ENCODE data around the gene VASH1. TPM values are rescaled to one million over a fixed set of nuclear protein-coding genes. Genes with fewer than 3 reads are reported as not detected.

VASH1 gene
- total RNA-seq, 2 donors from 2014 or later, result 2.9 to 3.6 TPM

- H3K9me3 ChIP-seq, result no peaks in the 10 kb centered on the region
- TF ChIP-seq CTCF (IDR thresholded peaks at IDR 0.05), result no peak
- peak overlapping the region; percentile 71 for H3K27ac ChIP-seq
- H3K4me3 ChIP-seq, result peak overlapping the region; percentile 74
- H3K9ac ChIP-seq (ENCODE audit: low read depth in 2 of 2, low read length in 2 of 2), result peak overlapping the region; percentile 52 to 85
- intact Hi-C loops (cut with DNase I), result no loop called here
- H3K36me3 ChIP-seq, result no peaks in the 10 kb centered on the region
- DNase-seq, result no peak
- no peaks in the 10 kb centered on the region for H3K4me1 ChIP-seq
- no peaks in the 10 kb centered on the region for H3K27me3 ChIP-seq
These were observed 50.3 kb downstream of the VASH1 start for GRCh38 chr14:76811561-76811960.

GRCh38 chr14:76812093-76812421, 50.8 kb downstream of the VASH1 start:
- Histone ChIP-seq H3K27me3 (no peaks in the 10 kb centered on the region), H3K4me1 (no peaks in the 10 kb centered on the region), H3K9ac (ENCODE audit: low read depth in 2 of 2, low read length in 2 of 2) (peak overlapping the region; percentile 84 to 85), H3K27ac (peak overlapping the region; percentile 71), H3K9me3 (no peaks in the 10 kb centered on the region), H3K4me3 (peak overlapping the region; percentile 74), H3K36me3 (no peaks in the 10 kb centered on the region)
- no peak for TF ChIP-seq CTCF (IDR thresholded peaks at IDR 0.05)
- intact Hi-C loops (cut with DNase I), result no loop called here
- peak; percentile 53 for DNase-seq

- Histone ChIP-seq H3K36me3 (no peaks in the 10 kb centered on the region), H3K27me3 (no peaks in the 10 kb centered on the region), H3K9ac (ENCODE audit: low read depth in 2 of 2, low read length in 2 of 2) (peak within 1 kb of the TSS; percentile 84 to 85), H3K9me3 (no peaks in the 10 kb centered on the region), H3K4me1 (no peaks in the 10 kb centered on the region), H3K4me3 (peak within 1 kb of the TSS; percentile 74), H3K27ac (peak within 1 kb of the TSS; percentile 71)
- peak; percentile 95 for DNase-seq
- intact Hi-C loops (cut with DNase I), result no loop called here
- TF ChIP-seq CTCF (IDR thresholded peaks at IDR 0.05), result no peak
These were observed 51.4 kb downstream of the VASH1 start, which contains the start of gene ANGEL1 for GRCh38 chr14:76812422-76813383. TSS of gene ANGEL1 (minus strand) at chr14:76812882. CDS start at chr14:76812827, 55 bp downstream.

- H3K27me3 ChIP-seq, result no peaks in the 10 kb centered on the region
- H3K36me3 ChIP-seq, result no peaks in the 10 kb centered on the region
- no peak overlapping the region for H3K9ac ChIP-seq (ENCODE audit: low read depth in 2 of 2, low read length in 2 of 2)
- H3K4me3 ChIP-seq, result no peak overlapping the region
- no peaks in the 10 kb centered on the region for H3K9me3 ChIP-seq
- H3K4me1 ChIP-seq, result no peaks in the 10 kb centered on the region
- no peak overlapping the region for H3K27ac ChIP-seq
- no peak for TF ChIP-seq CTCF (IDR thresholded peaks at IDR 0.05)
- intact Hi-C loops (cut with DNase I), result no loop called here
- DNase-seq, result no peak
These were observed 53.7 kb downstream of the VASH1 start for GRCh38 chr14:76814726-76815645.

- H3K4me3 ChIP-seq, result no peak overlapping the region
- H3K9me3 ChIP-seq, result no peaks in the 10 kb centered on the region
- H3K36me3 ChIP-seq, result no peaks in the 10 kb centered on the region
- H3K27me3 ChIP-seq, result no peaks in the 10 kb centered on the region
- H3K27ac ChIP-seq, result no peak overlapping the region
- intact Hi-C loops (cut with DNase I), result no loop called here
- no peak for TF ChIP-seq CTCF (IDR thresholded peaks at IDR 0.05)
- no peaks in the 10 kb centered on the region for H3K4me1 ChIP-seq
- H3K9ac ChIP-seq (ENCODE audit: low read depth in 2 of 2, low read length in 2 of 2), result no peak overlapping the region
- DNase-seq, result no peak
These were observed 59.4 kb downstream of the VASH1 start for GRCh38 chr14:76820700-76821099.
